Brain microvascular endothelial cell (primary cell): ENCODE measurements around the gene COL9A3.

Experiments
- DNase-seq: peaks from one replicate; pipeline ENCODE4 v3.0.0-alpha.2; 2020
- H3K27ac ChIP-seq: fragments of 250-450 bp; sonication (Bioruptor Pico); 2 replicates; pipeline ENCODE4 v1.5.1; 2020; ENCODE audit warnings: mild to moderate bottlenecking, moderate library complexity
- H3K27me3 ChIP-seq: fragments of 250-450 bp; sonication (Bioruptor Pico); replicated peaks from 2 replicates; pipeline ENCODE4 v1.5.1; 2020; ENCODE audit warnings: mild to moderate bottlenecking
- H3K36me3 ChIP-seq: fragments of 250-450 bp; sonication (Bioruptor Pico); replicated peaks from 2 replicates; pipeline ENCODE4 v1.5.1; 2020; ENCODE audit warnings: mild to moderate bottlenecking
- H3K4me3 ChIP-seq: 2 replicates; pipeline ENCODE4 v1.5.1; 2011; ENCODE audit warnings: low read depth, mild to moderate bottlenecking, control low read depth, low read length, moderate library complexity
- CTCF ChIP-seq: IDR thresholded peaks from 2 replicates; pipeline ENCODE4 v1.5.1; 2011; ENCODE audit warnings: low read depth, mild to moderate bottlenecking, moderate library complexity, low read length, control low read depth, inconsistent platforms; ENCODE audit errors: missing control alignments
- in situ Hi-C: cut with HindIII; loops from 2 replicates; pipeline ENCODE4 v1.10.0; 2017; ENCODE audit warnings: low sequenced_read_pairs, low pct_ligation_motif_present

Gene COL9A3

GRCh38 chr20:62836967-62837490 lies 20.2 kb downstream of the COL9A3 start:
- H3K27ac ChIP-seq: no peak overlapping the region
- TF ChIP-seq CTCF: no peak
- no peaks in the 10 kb centered on the region for H3K36me3 ChIP-seq
- H3K27me3 ChIP-seq: no peaks in the 10 kb centered on the region
- in situ Hi-C loops: no loop called here
- H3K4me3 ChIP-seq: no peak overlapping the region
- no peak for DNase-seq

- TF ChIP-seq CTCF: no peak
- no peaks in the 10 kb centered on the region for H3K27me3 ChIP-seq
- no peak overlapping the region for H3K27ac ChIP-seq
- no peak for DNase-seq
- no peak overlapping the region for H3K4me3 ChIP-seq
- no peaks in the 10 kb centered on the region for H3K36me3 ChIP-seq
- in situ Hi-C loops: no loop called here
Observed at GRCh38 chr20:62837790-62838127, 20.9 kb downstream of the COL9A3 start.

GRCh38 chr20:62838128-62838891 lies 21.5 kb downstream of the COL9A3 start:
- in situ Hi-C loops: no loop called here
- Histone ChIP-seq H3K27ac (no peak overlapping the region), H3K4me3 (no peak overlapping the region), H3K27me3 (no peaks in the 10 kb centered on the region), H3K36me3 (no peaks in the 10 kb centered on the region)
- TF ChIP-seq CTCF: no peak
- no peak for DNase-seq

DNA sequence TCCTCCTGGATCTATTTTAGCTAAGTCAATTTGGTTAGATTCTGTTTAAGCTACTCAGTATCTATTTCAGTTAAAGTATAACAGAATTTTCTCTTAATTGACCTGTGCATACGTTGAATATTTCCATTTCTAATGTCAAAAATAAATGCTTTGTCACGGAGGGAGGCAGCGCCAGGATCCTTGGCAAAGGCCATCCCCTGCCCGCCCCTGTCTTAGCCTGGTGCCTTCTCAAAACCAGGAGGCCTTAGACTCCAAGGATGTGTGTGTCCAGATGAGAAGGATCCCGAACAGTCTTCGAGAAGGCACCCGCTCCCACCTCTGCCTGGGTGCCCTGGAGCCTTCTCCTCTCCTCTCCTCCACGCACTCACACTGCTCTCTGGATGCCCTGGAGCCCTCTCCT lies 22.4 kb downstream of the COL9A3 start:
- no peak for TF ChIP-seq CTCF
- no peaks in the 10 kb centered on the region for H3K36me3 ChIP-seq
- in situ Hi-C loops: no loop called here
- no peaks in the 10 kb centered on the region for H3K27me3 ChIP-seq
- no peak for DNase-seq
- H3K4me3 ChIP-seq: no peak overlapping the region
- no peak overlapping the region for H3K27ac ChIP-seq

DNA sequence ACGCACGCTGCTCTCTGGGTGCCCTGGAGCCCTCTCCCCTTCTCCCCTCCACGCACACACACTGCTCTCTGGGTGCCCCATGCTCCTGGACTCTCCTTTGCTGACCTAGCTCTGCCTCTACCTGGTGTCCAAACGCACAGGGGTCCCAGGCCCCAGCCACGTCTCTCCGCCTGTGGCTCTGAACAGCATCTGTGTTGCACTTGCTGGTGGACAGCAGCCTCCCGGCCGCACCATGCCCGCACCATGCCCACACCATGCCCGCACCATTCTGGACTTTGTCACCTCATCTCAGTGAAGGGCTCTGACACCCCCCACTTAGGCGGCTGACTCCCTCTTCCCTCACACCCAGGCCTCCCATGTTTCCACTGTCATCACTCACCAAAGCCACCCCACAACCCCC lies 23.0 kb downstream of the COL9A3 start:
- Histone ChIP-seq H3K4me3 (no peak overlapping the region), H3K27me3 (no peaks in the 10 kb centered on the region), H3K36me3 (no peaks in the 10 kb centered on the region), H3K27ac (no peak overlapping the region)
- no peak for DNase-seq
- no peak for TF ChIP-seq CTCF
- in situ Hi-C loops: no loop called here
